Mesendoderm (in vitro differentiated cells): ENCODE results near the gene FOXP4.

Experiments used
- DNase-seq: peaks from one replicate; pipeline ENCODE4 v3.0.0; 2013
- H2AK5ac ChIP-seq: 2 replicates; pipeline ENCODE4 v1.6.1; 2013; ENCODE audit warnings: low read length, inconsistent platforms
- H2BK120ac ChIP-seq: 2 replicates; pipeline ENCODE4 v1.6.1; 2013; ENCODE audit warnings: low read depth, mild to moderate bottlenecking, low read length, moderate library complexity, mixed read lengths
- H2BK15ac ChIP-seq: replicated peaks from 2 replicates; pipeline ENCODE4 v1.6.1; 2013; ENCODE audit warnings: low read depth, mild to moderate bottlenecking, moderate library complexity
- H2BK5ac ChIP-seq: 2 replicates; pipeline ENCODE4 v1.6.1; 2013; ENCODE audit warnings: low read length, inconsistent platforms
- H3K18ac ChIP-seq: 2 replicates; pipeline ENCODE4 v1.6.1; 2013; ENCODE audit warnings: mild to moderate bottlenecking, low read length, mixed read lengths
- H3K23ac ChIP-seq: one replicate; pipeline ENCODE4 v1.6.1; 2013; ENCODE audit warnings: low read length
- H3K27ac ChIP-seq: 2 replicates; pipeline ENCODE4 v1.5.1; 2013; ENCODE audit warnings: low read depth, mild to moderate bottlenecking, inconsistent platforms, low read length, moderate library complexity
- H3K27me3 ChIP-seq: 2 replicates; pipeline ENCODE4 v1.6.1; 2013; ENCODE audit warnings: low read length, control low read depth, mild to moderate bottlenecking, inconsistent platforms; ENCODE audit not compliant: insufficient read depth, poor library complexity
- H3K36me3 ChIP-seq: 2 replicates; pipeline ENCODE4 v1.6.1; 2013; ENCODE audit warnings: low read length, inconsistent platforms; ENCODE audit not compliant: control insufficient read depth, insufficient read depth
- H3K4ac ChIP-seq: one replicate; pipeline ENCODE4 v1.6.1; 2013; ENCODE audit warnings: low read depth, mild to moderate bottlenecking, low read length, moderate library complexity
- H3K4me1 ChIP-seq: 2 replicates; pipeline ENCODE4 v1.6.1; 2013; ENCODE audit warnings: low read depth, low read length, inconsistent platforms; ENCODE audit not compliant: control insufficient read depth
- H3K4me2 ChIP-seq: 2 replicates; pipeline ENCODE4 v1.6.1; 2013; ENCODE audit warnings: low read length
- H3K4me3 ChIP-seq: 2 replicates; pipeline ENCODE4 v1.5.1; 2013; ENCODE audit warnings: mild to moderate bottlenecking, low read length
- H3K56ac ChIP-seq: one replicate; pipeline ENCODE4 v1.6.1; 2013; ENCODE audit warnings: low read length
- H3K79me1 ChIP-seq: 2 replicates; pipeline ENCODE4 v1.6.1; 2013; ENCODE audit warnings: low read length, inconsistent platforms
- H3K79me2 ChIP-seq: 2 replicates; pipeline ENCODE4 v1.6.1; 2013; ENCODE audit warnings: mild to moderate bottlenecking, low read length; ENCODE audit not compliant: control insufficient read depth, insufficient read depth
- H3K9ac ChIP-seq: 2 replicates; pipeline ENCODE4 v1.6.1; 2013; ENCODE audit warnings: low read length, inconsistent platforms
- H4K5ac ChIP-seq: one replicate; pipeline ENCODE4 v1.6.1; 2013; ENCODE audit warnings: low read length
- H4K8ac ChIP-seq: one replicate; pipeline ENCODE4 v1.6.1; 2013; ENCODE audit warnings: low read depth, mild to moderate bottlenecking, control low read depth, low read length, moderate library complexity
- WGBS: extraction: QIAGEN DNeasy Blood & Tissue Kit; methylation state at CpG from one replicate; pipeline ENCODE4 v1.1.7; 2013; ENCODE audit warnings: low lambda C conversion rate, missing lambda C conversion rate; ENCODE audit not compliant: insufficient coverage; ENCODE audit errors: extremely low coverage; 5-methylcytosine and 5-hydroxymethylcytosine counted together

Gene FOXP4

DNA sequence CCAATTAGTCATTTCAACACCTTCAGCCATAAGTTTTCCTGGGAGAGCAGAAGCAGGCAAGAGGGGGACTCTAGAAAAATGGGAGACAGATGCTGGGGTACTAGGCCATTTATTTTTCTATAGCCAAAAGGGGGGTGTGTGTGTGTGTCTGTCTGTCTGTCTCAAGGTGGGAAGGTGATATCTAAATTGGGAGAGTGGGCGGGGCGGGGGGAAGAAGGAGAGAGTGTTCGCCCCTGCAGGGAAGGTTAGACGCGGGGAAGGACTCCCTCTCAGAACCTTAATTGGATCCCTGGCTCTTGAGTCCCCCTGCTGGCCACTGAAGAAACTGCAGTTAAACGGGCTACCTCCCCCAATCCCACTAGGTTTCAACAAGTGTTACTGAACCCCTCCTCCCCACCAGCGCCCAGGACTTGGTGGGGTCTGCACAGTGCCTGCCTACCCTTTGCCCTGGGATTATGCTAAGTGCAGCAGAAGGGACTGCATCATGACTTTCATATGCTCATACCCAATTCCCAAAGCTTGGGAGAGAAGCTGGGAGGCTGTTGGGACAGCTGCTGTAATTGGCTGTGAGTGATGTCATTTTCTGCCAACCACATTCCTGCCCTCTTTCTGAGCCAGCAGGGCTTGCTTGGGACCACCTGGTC lies 45.8 kb downstream of the FOXP4 start:
- H3K4me3 ChIP-seq: no peak overlapping the region
- DNase-seq: peak; percentile 84
- no peak overlapping the region for H3K18ac ChIP-seq
- no peak overlapping the region for H2BK15ac ChIP-seq
- no peaks in the 10 kb centered on the region for H3K27me3 ChIP-seq
- H2BK120ac ChIP-seq: no peak overlapping the region
- peak overlapping the region; percentile 26 for H3K56ac ChIP-seq
- no peak overlapping the region for H3K4ac ChIP-seq
- H2AK5ac ChIP-seq: no peak overlapping the region
- H3K79me1 ChIP-seq: no peaks in the 10 kb centered on the region
- no CpG with 5 or more reads among the region's 7 CpGs for WGBS
- no peak overlapping the region for H3K4me2 ChIP-seq
- H3K9ac ChIP-seq: no peak overlapping the region
- no peak overlapping the region for H3K27ac ChIP-seq
- peaks cover 1% of the 10 kb centered on the region for H3K36me3 ChIP-seq
- H2BK5ac ChIP-seq: no peak overlapping the region
- no peak overlapping the region for H3K23ac ChIP-seq
- no peaks in the 10 kb centered on the region for H3K79me2 ChIP-seq
- H4K8ac ChIP-seq: no peak overlapping the region
- no peak overlapping the region for H4K5ac ChIP-seq
- no peaks in the 10 kb centered on the region for H3K4me1 ChIP-seq

DNA sequence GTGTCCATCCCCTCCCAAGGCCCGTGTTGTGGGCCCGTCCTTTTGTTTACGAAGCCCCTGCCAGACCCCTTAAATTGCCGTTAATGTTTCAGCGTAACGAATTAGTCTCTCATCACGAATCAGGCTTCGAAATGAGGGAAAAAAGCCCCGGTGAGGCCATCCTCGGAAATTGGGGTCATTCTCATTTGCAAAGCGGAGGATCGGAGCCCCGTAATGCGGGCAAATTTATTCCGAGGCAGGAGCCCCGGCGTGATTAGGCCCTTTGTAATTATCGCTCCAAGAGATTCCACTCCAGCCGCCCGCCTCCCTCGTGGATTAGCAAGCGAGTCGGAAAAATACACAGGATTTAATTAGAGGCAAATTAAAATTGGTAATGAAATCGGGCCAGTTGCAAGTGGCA lies 47.2 kb downstream of the FOXP4 start:
- Histone ChIP-seq H3K56ac (no peak overlapping the region), H2BK5ac (no peak overlapping the region), H3K4me3 (no peak overlapping the region), H3K23ac (no peak overlapping the region), H2AK5ac (no peak overlapping the region), H3K4ac (no peak overlapping the region), H3K9ac (no peak overlapping the region), H3K4me2 (no peak overlapping the region), H3K18ac (no peak overlapping the region), H4K8ac (no peak overlapping the region), H2BK120ac (no peak overlapping the region), H3K79me1 (no peaks in the 10 kb centered on the region), H3K27me3 (no peaks in the 10 kb centered on the region), H3K27ac (no peak overlapping the region), H2BK15ac (no peak overlapping the region), H3K4me1 (no peaks in the 10 kb centered on the region), H3K79me2 (no peaks in the 10 kb centered on the region), H3K36me3 (peaks cover 1% of the 10 kb centered on the region), H4K5ac (no peak overlapping the region)
- no CpG with 5 or more reads among the region's 24 CpGs for WGBS
- no peak for DNase-seq

DNA sequence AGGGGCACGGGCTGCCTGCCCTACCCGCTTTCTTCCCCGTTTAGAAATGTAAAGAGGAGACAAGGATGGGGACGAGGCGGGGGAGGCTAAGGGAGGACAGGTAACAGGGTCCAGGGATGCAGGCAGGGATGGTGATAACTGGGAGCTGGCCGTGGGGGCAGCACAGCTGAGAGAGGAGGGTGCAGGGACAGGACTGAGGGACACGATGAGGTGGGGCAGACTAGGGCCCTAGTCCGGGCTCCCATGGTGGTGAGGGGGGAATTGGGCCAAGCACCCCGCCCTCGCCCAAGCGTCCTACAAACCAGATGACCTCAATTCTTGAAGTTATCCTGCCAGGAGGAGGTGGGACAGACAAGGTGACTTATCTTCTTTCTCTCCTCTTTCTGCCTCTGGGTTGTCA lies 47.7 kb downstream of the FOXP4 start:
- H3K79me1 ChIP-seq: no peaks in the 10 kb centered on the region
- no peaks in the 10 kb centered on the region for H3K4me1 ChIP-seq
- H3K9ac ChIP-seq: no peak overlapping the region
- no peak overlapping the region for H3K4me3 ChIP-seq
- H3K27ac ChIP-seq: no peak overlapping the region
- H3K18ac ChIP-seq: no peak overlapping the region
- H3K23ac ChIP-seq: no peak overlapping the region
- no peak overlapping the region for H2BK120ac ChIP-seq
- H2AK5ac ChIP-seq: no peak overlapping the region
- no peak overlapping the region for H3K56ac ChIP-seq
- H2BK15ac ChIP-seq: no peak overlapping the region
- H3K4ac ChIP-seq: no peak overlapping the region
- no peak overlapping the region for H4K8ac ChIP-seq
- H3K79me2 ChIP-seq: no peaks in the 10 kb centered on the region
- no peak for DNase-seq
- peaks cover 1% of the 10 kb centered on the region for H3K36me3 ChIP-seq
- no peak overlapping the region for H4K5ac ChIP-seq
- WGBS: no CpG with 5 or more reads among the region's 11 CpGs
- H3K4me2 ChIP-seq: no peak overlapping the region
- no peak overlapping the region for H2BK5ac ChIP-seq
- no peaks in the 10 kb centered on the region for H3K27me3 ChIP-seq

DNA sequence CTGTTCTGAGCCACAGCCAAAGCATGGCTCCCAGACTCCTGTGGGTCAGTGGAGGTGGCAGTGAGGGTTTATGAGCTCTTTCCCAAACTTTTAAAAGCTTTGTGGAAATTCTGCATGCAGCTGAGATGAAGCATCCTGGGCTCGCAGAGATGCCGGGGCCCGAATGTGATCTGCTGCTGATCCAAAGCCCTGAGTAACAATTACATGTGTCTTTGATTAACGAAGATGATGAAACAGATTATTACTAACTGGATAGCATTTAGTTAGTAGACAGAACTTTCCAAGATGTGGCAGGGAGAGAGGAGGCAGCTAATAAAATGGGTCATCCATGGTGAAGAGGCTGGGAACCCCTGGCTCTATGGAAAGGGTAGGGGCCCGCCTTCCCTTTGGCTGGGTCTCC lies 48.1 kb downstream of the FOXP4 start:
- no peak overlapping the region for H2BK120ac ChIP-seq
- H4K5ac ChIP-seq: no peak overlapping the region
- H3K27me3 ChIP-seq: no peaks in the 10 kb centered on the region
- H3K4me1 ChIP-seq: no peaks in the 10 kb centered on the region
- no peak overlapping the region for H2BK15ac ChIP-seq
- no peak overlapping the region for H3K4me3 ChIP-seq
- DNase-seq: no peak
- peaks cover 1% of the 10 kb centered on the region for H3K36me3 ChIP-seq
- H3K23ac ChIP-seq: no peak overlapping the region
- WGBS: no CpG with 5 or more reads among the region's 5 CpGs
- no peak overlapping the region for H3K27ac ChIP-seq
- no peak overlapping the region for H3K18ac ChIP-seq
- H2AK5ac ChIP-seq: no peak overlapping the region
- no peak overlapping the region for H3K4ac ChIP-seq
- H3K9ac ChIP-seq: no peak overlapping the region
- no peaks in the 10 kb centered on the region for H3K79me1 ChIP-seq
- H3K79me2 ChIP-seq: no peaks in the 10 kb centered on the region
- no peak overlapping the region for H2BK5ac ChIP-seq
- no peak overlapping the region for H3K4me2 ChIP-seq
- no peak overlapping the region for H4K8ac ChIP-seq
- no peak overlapping the region for H3K56ac ChIP-seq

DNA sequence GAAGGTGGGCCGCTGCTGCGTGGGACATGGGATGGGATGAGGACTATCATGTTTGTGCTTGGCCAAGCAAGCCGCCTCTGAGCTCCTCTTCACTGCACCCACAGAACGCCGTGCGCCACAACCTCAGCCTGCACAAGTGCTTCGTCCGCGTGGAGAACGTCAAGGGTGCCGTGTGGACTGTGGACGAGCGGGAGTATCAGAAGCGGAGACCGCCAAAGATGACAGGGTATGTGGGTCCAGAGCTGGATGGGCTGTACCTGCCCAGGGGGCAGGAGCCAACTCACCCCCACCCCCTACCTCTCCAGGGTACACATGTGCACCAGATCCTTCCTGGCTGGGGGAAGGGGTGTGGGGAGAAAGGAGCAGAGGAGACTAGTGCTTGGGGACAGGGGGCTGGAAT lies 48.6 kb downstream of the FOXP4 start:
- H2BK120ac ChIP-seq: no peak overlapping the region
- no peak overlapping the region for H3K9ac ChIP-seq
- no peak overlapping the region for H2AK5ac ChIP-seq
- H3K79me2 ChIP-seq: no peaks in the 10 kb centered on the region
- H3K4me1 ChIP-seq: no peaks in the 10 kb centered on the region
- H4K8ac ChIP-seq: no peak overlapping the region
- H4K5ac ChIP-seq: no peak overlapping the region
- H3K4ac ChIP-seq: no peak overlapping the region
- no peak overlapping the region for H3K27ac ChIP-seq
- H3K36me3 ChIP-seq: peaks cover 1% of the 10 kb centered on the region
- WGBS: no CpG with 5 or more reads among the region's 15 CpGs
- H3K79me1 ChIP-seq: no peaks in the 10 kb centered on the region
- H2BK15ac ChIP-seq: no peak overlapping the region
- no peak overlapping the region for H3K4me2 ChIP-seq
- H3K4me3 ChIP-seq: no peak overlapping the region
- no peak overlapping the region for H3K23ac ChIP-seq
- H3K27me3 ChIP-seq: no peaks in the 10 kb centered on the region
- H2BK5ac ChIP-seq: no peak overlapping the region
- H3K18ac ChIP-seq: no peak overlapping the region
- no peak for DNase-seq
- H3K56ac ChIP-seq: no peak overlapping the region

DNA sequence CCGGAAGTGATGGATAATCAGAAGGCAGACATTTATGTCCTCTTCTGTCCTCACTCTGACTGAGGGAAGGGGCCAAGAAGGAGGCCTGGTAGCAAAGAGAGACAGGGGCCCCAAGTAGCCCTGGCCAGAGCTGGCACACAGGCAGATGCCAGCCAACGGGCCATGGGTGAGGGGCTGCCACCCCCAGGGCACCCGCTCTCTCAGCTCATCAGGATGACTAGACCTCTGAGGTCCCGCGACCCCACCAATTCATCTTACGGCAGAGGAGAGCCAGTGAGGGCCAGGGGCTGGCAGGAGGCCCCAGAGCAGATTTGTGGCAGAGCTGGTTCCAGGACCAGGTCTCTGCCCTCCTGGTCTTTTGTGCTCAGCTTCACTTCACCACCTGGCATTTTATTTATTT lies 49.0 kb downstream of the FOXP4 start:
- H3K4me3 ChIP-seq: no peak overlapping the region
- no CpG with 5 or more reads among the region's 6 CpGs for WGBS
- no peak for DNase-seq
- no peak overlapping the region for H4K8ac ChIP-seq
- peaks cover 1% of the 10 kb centered on the region for H3K36me3 ChIP-seq
- no peak overlapping the region for H3K4ac ChIP-seq
- no peak overlapping the region for H2BK5ac ChIP-seq
- H3K79me1 ChIP-seq: no peaks in the 10 kb centered on the region
- no peak overlapping the region for H3K27ac ChIP-seq
- no peak overlapping the region for H3K4me2 ChIP-seq
- no peak overlapping the region for H3K56ac ChIP-seq
- H3K27me3 ChIP-seq: no peaks in the 10 kb centered on the region
- H3K18ac ChIP-seq: no peak overlapping the region
- H4K5ac ChIP-seq: no peak overlapping the region
- H2BK15ac ChIP-seq: no peak overlapping the region
- H3K9ac ChIP-seq: no peak overlapping the region
- H2BK120ac ChIP-seq: no peak overlapping the region
- no peaks in the 10 kb centered on the region for H3K79me2 ChIP-seq
- no peak overlapping the region for H2AK5ac ChIP-seq
- no peaks in the 10 kb centered on the region for H3K4me1 ChIP-seq
- H3K23ac ChIP-seq: no peak overlapping the region
